T-helper 2 cell treated with Interferon-gamma antibody and Interleukin-4, amounts not matched to agents 100 ng/mL and 5 ng/mL, for 36 hours (primary cell): ENCODE results near the gene TXK. TPM values are rescaled to one million over a fixed set of nuclear protein-coding genes. Genes with fewer than 3 reads are reported as not detected.

Source experiments
- intact Hi-C: fragments of 100-400 bp; cut with micrococcal nuclease; formaldehyde crosslinking; loops from one replicate; pipeline ENCODE4 v1.15.1; 2023
- total RNA-seq: library from RNA; stranded (reverse); gene quantifications from 2 replicates; pipeline ENCODE4 v1.2.3, GENCODE V29; 2022

The TXK gene
- total RNA-seq, 1 donor from 2014 or later = 6.8 TPM

DNA sequence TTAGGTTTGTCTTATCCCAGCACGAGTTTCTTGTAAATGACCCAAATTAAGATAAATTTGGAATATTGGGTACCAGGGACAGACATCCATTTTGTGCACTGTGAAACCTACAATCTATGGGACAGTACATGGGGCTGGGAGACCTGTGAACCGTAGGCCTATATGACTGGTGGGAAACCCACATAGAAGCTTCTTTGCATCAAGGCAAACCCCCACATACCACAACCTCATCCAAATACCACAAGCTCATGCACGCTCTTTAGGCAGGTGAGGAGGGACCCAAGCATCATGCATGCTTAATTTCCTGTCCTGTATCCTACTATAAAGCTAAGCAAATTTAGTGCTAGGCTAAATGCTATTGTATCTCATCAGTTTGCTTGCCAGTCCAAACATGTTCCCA, 69.7 kb downstream of the TXK start:
- intact Hi-C loops = no loop called here

DNA sequence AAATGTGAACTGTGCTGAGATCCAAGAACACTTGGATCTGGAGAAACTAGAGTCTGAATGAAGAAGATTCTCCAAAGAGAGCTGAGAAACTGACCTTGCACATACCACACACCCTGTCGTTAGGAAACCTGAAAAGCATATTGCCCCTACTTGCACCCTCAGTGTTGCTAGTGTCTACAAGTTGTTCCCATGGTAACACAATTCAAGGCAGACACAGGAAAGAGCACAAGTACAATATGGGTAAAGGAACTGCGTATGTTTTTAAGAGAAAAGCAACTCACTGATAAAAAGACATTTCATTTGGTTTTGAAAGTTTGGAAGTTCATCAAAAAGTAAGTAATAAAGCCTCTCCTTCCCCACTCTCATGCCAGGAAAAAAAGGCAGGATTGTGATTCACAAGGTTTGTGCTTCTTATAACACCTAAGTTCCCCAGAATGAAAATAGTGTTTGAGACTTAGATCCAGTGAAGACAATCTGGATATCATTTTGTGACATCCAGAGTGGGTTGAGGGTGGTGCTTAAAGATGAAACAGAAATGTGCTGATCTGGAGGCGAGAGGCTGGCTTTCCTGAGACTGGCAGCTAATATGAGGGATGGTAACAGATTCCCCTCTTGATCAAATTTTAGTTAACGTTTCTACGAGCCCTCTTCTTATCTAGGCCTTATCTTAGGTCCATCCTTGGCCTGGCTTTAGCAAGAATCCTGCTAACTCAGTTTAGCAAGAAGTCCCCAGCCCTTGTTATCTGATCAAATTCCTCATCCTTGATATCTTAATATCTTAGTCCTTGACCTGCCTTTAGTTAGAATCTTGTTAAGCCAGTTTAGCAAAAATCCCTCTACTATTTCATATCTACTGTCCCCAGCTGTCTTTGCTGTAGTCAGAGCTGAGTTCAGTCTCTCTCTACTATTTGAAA, 75.2 kb downstream of the TXK start:
- intact Hi-C loops = no loop called here

DNA sequence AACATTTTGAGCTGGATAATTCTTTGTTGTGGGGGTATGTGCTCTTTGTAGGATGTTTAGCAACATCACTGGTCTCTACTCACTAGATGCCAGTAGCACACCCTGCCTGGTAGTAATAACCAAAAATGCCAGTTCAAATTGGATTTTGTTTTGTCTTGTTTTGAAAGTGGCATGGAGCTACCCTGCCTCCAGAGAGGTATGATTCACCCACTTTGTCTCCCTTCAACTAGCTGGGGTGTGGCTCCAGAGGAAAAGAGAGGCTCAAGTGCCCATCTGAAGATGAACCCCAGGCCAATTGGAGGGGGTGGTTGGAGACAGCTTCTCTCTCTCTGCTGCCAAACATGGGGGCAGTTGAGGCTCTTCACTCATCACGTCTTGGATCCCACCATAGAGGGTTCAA, 83.0 kb downstream of the TXK start:
- intact Hi-C loops = no loop called here

DNA sequence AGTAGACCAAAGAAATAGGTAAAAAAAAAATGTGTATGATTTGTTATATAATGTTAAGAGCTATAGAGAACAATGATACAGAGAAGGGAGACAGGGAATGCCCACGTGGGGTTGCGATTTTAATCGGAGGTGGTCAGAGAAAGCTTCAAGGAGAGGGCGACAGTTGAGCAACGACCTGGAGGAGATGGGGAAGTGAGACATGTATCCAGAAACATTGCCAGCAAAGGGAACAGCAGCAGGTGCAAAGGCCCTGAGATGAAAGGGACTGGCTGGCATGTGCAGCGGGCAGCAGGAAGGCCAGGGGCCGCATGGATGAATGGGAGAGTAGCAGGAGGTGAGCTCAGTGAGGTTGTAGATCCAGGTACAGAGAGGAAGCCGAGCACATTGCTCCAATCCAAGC, 84.6 kb downstream of the TXK start:
- intact Hi-C loops = loop anchor here (5.0 to 10.0 kb wide), 2 partner anchors 78 to 215 kb away; partner anchors contain the start of gene TEC

DNA sequence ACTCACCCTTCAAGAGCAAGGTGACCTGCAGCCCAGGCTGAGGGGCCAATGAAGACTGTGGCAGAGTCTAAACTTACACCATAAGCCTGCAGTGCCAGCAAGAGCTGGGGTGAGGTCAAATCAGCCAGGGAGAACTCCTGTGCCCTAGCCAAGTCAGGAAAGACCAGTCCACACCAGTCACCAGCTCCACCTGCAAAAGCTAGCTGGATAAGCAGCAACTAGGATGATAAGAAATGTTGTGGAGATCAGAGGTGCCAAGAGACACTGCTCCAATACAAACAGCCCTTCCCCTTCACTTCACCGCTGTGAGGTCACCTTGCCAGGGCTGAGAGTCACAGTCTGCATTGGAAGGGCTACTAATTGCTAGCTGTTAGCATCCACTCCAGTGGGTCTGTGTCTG, 86.2 kb downstream of the TXK start:
- intact Hi-C loops = loop anchor here (5.0 to 10.0 kb wide), 2 partner anchors 79 to 217 kb away; partner anchors contain the start of gene TEC

DNA sequence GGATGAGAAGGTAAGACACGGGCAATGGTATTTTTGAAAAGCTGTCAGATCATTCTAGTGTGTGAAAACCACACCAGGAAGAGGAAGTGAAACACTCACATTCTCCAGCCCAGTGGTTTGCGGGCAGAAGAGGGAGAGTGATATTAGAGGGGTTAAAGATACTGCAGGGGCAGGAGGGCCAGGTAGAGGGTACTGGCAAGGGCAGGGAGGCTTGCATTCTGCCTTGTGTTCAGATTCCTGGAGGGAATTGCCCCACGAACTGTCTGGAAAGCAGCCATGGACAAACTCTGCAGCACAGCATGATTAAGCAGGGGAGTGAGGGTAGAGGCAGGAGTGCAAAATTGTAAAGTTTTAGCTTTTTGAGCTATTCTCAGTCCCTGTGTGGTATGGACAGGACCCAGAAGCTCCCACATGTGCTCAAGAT, 86.6 kb downstream of the TXK start:
- intact Hi-C loops = loop anchor here (5.0 to 10.0 kb wide), 2 partner anchors 80 to 217 kb away; partner anchors contain the start of gene TEC

DNA sequence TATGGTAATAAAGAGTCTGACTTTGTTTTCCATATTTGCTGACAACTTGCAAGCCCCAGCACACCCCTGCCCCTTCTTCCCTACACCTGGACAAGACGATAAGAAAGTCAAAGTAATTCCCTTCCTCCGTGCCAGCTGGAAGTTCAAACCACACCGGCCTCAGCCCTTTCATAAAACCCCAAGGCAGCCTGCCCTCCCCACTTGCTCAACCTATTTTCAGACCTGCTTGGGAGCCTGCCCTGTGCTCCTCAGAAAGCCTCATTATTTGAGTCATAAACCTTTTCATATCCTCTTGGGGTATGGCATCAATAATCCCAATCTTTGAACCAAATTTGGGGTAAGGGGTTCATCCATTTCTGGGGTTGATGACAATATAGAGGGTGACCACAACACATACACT, 88.0 kb downstream of the TXK start:
- intact Hi-C loops = loop anchor here (5.0 to 10.0 kb wide), 2 partner anchors 81 to 219 kb away; partner anchors contain the start of gene TEC

DNA sequence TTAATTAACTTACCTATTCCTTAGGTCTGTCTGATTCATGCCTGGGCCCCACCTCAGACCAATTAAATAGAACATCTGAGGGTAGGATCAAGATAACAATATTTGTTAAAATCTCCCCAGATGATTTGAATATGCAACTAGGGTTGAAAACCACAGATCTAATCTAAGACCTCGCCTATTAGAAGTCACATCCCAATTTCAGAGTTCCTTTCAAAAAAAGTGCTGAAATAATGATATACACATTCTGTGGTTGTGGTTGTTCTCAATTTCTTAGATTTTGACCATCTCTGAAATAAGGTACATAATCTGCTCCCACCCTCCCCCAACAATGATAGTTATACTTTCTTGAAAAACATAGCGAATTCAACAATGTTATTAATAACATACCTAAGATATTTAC, 89.8 kb downstream of the TXK start:
- intact Hi-C loops = loop anchor here (10.0 kb wide), 1 partner anchor 221 kb away; the partner anchor contains the start of gene TEC

DNA sequence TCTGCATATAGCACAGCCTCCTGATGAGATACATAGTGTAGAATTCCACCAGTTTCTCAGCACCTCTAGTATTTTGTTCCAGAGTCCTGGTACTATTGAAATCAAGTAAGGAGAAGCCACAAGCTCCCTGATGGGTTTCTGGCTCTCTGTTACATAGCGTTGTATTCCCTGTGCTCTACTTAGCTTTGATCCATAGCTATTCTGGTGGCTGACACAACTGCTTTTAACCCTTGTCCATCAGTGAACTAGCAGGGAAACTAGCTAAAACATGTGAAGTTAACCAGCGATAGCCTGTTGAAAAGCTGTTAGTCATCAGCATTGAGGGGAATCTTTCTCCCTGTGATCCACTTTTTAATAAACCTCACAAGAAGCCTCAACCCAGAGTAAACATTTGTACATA, 90.5 kb downstream of the TXK start:
- intact Hi-C loops = loop anchor here (10.0 kb wide), 1 partner anchor 221 kb away; the partner anchor contains the start of gene TEC

DNA sequence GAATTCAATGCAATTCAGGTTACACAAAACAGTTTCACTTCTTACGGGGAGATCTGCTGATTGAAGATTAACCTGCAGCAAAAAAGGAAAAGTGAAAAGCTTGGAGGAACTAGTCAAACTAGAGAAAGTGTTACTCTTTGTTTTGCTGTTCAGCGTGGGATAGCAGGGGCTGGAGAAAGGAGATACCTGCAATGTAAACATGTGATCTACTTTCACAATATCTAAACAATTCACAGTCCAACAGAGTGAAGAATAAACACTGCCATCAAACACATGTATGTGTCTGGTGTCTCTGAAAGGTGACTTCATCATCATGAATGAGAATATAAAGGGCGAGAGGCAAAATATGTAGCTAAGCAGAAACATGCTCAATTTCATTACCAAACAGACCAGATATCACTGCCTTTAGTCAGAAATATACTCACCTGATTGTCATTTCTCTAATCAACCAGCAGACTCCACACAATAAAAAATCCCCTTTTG, 91.0 kb downstream of the TXK start:
- intact Hi-C loops = loop anchor here (10.0 kb wide), 1 partner anchor 222 kb away; the partner anchor contains the start of gene TEC

DNA sequence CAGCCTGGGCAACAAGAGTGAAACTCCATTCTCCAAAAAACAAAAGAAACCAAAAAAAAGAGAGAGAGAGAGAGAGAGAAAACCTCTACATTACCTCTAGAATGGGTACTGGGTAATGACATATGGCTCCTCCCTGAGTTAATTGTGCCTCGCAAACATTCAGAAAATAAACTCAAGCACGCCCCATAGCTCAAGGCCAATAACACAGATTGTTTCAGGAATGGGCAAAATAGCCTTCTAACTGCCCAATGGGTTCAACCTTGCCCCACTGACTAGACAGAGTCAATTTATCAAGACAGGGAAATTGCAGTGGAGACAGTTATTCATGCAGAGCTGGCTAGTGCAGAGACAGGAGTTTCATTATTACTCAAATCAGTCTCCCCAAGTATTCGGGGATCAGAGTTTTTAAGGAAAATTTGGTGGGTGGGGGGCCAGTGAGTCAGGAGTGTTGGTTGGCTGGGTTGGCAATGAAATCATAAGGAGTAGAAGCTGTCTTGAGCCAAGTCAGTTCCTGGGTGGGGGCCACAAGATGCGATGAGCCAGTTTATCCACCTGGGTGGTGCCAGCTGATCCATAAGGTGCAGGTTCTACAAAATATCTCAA, 92.4 kb downstream of the TXK start:
- intact Hi-C loops = loop anchor here (10.0 kb wide), 1 partner anchor 223 kb away; the partner anchor contains the start of gene TEC

DNA sequence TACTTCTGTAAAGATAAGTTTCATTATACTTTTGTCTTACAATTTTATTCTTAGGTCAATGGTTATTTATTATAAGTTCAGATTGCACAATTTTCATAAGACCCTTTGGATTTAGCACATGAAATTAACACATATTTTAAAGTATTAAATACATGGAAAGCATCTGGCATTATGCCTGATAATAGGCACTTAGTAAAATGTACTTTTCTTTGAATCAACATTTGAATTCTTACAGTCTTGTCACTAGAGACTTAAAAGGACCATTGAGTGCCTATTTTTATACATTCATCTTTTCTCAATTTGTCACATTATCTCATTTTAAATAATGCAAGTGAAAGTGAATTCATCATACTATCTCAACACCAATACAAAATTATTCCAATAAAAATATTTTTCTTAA, 94.5 kb downstream of the TXK start:
- intact Hi-C loops = no loop called here

DNA sequence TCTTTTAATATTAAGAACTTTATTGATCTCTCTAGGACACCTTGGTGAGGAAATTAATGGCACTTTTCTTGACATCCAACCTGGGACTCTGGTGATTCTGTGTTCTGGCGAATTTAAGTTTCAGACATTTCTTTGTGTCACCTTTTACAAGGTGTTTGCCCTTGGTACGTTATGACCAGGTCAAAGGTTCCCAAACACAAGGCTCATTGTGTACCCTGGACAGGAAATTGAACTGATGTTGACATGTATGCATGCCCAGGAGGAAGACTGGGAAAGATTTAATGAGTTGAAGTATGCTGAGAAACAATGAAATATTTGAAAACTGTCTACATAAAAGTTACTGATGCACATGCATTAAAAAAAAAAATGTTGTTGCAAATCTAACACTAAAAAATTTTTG, 95.4 kb downstream of the TXK start:
- intact Hi-C loops = no loop called here

DNA sequence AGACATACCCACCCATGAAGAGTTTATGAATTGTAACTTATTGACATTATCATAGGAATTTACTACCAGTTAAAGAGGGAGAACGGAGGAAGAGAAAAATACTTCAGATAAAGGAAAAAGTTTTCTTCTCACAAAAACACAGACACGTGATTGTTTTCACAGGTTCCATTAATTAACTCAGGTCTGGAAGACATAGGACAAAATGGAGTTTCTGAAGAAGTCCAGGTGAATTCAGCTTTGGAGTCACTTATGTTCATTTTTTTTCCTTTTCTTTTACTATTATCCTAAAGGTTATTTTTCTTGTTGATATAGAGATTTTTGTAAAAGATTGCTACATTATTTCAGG, 97.0 kb downstream of the TXK start:
- intact Hi-C loops = no loop called here

DNA sequence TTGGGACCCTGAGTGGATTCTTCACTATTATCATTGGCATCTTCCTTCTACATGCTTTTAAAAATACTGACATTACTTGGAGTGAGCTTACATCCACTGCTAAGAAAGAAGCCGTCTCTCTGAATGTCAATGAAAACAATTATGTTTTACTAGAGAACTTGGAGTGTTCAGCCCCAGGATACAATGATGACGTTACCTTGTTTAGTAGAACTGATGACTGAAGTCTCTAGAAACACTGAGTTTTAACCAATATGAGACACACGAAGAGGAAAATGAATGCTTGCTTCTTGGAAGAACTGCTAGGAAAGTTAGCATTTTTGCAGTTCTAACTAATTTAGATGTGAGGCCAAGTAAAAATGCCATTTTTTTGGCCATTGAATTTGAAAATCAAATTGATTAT, 98.1 kb downstream of the TXK start:
- intact Hi-C loops = no loop called here

DNA sequence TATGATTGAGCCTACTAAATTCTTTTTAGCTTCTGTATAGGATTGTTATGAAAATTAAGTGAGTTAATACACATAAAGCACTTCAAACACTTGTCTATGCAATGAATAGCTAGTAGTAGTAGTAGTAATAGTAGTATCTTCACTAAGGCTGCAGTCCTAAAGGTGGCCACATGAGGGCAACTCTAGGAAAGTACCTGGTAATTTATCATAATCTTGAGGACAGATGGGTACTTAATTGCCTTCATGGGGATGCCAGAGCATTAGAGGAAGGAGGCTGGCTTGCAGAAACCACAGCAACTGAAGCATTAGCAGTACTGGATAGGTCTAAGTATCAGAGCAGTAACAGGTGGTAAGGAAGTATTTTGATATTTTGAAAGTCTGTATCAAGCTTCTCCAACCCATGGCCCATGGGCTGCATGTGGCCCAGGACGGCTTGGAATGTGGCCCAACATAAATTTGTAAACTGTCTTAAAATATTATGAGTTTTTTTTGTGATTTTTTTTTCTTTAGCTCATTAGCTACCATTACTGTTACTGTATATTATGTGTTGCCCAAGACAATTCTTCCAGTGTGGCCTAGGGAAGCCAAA, 100.1 kb downstream of the TXK start:
- intact Hi-C loops = loop anchor here (1.0 kb wide), 2 partner anchors 53 to 107 kb away; no protein-coding TSS in a partner anchor

DNA sequence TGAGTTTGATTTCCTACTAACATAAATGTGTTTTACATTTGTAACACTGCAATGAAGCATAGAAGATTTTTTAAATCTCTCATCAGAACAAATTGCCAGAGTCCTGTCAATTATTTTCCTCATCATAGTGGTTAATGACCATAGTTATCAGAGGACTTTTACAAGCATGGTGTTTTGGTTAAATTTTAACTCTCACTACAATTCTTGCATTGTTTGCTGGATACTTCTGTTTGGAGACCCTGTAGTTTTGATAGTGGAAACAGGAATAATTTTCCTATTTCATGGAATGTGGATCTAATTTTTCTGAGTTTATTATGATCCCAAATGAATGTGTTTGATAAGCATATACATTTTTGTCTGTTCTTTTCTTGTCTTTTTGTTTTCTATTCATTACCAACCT, 100.6 kb downstream of the TXK start:
- intact Hi-C loops = no loop called here

DNA sequence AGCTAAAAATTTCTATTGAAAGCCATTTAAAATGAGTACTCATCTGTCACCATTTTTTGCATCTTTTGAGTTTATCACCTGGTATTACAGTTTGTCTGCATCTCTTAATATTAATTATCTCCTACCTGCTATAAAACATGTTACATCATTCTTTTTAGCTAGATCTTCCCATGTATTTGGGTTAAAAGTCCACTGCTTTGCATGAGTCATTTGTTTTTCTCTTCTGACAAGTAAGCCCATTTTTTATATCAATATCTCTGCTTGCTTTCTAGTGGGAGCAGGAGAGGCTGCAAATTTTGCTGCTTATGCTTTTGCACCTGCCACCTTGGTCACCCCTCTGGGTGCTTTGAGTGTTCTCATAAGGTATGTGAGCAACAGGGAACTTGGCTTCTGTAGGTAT, 101.3 kb downstream of the TXK start:
- intact Hi-C loops = no loop called here

DNA sequence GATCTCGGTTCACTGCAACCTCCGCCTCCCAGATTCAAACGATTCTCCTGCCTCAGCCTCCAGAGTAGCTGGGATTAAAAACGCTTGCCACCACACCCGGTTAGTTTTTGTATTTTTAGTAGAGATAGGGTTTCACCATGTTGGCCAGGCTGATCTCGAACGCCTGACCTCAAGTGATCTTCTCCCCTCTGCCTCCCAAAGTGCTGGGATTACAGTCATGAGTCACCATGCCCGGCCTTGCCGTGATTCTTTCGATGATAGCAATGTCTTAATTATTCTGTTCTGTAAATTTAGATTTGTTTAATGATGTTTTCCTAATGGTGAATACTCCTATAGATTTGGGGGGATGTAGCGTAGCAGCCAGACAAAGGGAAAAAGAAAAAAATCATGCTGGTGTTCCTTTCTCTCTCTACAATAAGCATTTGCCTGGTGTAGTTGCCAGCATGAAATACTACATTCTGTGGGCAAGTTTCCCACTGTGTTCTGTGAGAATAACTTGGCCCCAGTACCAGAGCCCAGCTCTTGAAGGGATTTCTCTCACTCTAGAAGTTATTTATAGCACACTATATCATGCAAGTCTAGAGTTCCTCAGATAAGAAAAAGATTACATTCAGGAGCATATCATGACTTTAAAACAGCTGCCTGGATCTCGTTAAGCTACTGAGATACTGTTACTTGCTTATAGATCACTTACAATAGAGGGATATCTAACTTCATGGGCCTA, 102.1 kb downstream of the TXK start:
- intact Hi-C loops = no loop called here

DNA sequence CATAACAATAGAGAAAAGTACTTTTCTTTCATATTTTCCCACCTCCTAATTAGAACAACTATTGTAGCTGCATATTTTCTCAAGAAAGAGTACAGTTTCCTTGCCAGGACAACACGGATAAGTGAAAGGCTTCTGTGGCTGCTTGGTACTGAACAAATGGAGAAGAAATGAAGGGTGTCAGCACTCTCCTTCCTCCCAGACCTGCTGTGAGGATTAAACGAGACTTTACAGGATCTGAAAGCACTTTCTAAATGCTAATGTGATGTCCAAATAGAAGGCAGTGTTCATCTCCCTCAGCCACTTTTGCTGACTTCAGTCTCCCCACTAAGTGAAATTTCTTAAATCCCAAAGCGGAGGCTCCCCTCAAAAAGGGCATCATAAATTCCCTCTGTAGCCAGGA, 103.6 kb downstream of the TXK start:
- intact Hi-C loops = no loop called here

DNA sequence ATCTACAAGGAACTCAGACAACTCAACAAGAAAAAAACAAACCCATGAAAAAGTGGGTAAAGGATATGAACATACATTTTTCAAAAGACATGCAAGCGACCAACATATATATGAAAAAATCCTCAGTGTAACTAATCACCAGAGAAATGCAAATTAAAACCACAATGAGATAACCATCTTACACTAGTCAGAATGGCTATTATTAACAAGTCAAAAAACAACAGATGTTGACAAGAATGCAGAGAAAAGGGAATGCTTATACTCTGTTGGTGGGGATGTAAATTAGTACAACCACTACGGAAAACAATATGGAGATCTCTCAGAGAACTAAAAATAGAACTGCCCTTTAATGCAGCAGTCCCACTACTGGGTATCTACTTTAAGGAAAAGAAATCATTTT, 105.4 kb downstream of the TXK start:
- intact Hi-C loops = no loop called here
